ENCODE data around the gene HHATL.

The HHATL gene

GRCh38 chr3:42702066-42702951 lies at the start of gene HHATL:
Gene HHATL, minus strand, starts transcription at chr3:42702798. Its CDS starts 1,972 bp downstream, at chr3:42700826.
- DNase-seq: no peak

DNA sequence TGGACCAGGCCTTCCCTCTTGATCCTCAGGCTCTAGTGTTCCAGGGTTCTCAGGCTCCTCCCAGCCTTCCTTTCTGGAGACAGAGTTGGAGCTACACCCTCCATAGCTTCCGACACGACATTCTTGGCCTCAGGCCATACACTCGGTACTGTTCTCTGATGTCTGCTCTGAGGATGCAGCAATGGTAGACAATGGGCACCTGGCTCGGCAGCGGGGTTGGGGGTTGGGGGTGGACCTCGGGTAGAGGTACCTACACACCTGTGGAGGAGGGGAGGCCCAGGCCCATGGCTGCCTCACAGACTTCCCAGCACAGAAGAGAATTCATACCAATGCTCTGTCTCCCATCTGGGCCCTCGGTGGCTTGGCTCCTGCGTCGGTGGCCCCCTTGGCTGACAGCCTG lies 49.0 kb upstream of the HHATL start:
- DNase-seq: no peak

GRCh38 chr3:42750834-42751233 lies 48.2 kb upstream of the HHATL start:
- no peak for DNase-seq

GRCh38 chr3:42749753-42750231 lies 47.2 kb upstream of the HHATL start:
- no peak for DNase-seq

DNA sequence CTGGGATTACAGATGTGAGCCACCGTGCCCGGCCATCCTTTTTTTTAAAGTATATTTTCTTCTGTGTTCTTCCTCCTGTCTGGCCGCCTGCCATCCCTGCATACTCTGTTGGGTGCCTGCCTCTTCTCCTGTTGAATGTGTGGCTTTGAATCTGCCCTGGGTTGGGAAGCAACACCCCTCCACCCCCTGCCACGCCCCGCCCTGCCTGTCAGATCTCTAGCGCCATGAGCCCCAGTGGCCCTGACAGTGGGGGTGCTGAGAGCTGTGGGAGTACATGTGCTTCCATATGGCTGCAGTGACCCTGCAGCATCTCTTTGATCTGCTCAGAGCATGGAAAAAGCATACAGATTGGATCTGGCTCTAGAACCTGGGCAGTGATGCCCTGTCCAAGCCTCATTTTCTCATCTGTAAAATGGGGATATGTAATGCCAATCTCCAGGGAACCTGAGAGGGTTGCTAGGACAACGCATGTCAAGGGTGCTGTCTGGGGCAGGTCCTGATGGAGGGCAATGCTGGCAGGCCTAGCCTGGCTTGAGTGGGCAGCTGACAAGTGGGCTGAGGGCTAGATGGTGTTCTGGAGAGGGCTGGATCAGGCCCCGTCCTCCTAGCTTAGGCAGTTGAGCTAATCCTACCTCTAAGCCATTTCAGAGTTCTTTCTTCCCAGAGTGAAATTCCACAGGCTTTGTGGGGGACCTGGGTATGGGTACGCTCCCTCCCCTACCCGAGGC lies 46.6 kb upstream of the HHATL start:
- DNase-seq: no peak

DNA sequence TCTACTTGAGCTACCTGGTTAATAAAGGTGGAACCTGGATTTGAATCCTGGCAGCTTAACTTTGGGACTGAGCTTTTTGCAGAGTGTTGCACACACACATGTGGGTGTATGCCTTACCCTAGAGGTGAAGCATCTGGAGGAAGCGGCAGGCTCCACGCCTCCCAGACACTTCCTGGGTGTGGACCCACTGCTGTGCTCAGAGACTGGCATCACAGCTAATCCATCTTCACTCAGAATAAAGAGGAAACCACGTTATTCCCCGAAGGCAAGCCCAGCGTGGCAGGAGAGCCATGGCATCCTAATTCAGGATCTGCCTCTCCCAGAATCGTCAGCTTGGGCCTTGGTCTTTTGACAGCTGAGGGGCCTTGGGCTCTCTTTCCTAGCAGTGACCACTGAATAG lies 45.0 kb upstream of the HHATL start:
- peak in 1 of 2 experiments; percentile 22 for DNase-seq

DNA sequence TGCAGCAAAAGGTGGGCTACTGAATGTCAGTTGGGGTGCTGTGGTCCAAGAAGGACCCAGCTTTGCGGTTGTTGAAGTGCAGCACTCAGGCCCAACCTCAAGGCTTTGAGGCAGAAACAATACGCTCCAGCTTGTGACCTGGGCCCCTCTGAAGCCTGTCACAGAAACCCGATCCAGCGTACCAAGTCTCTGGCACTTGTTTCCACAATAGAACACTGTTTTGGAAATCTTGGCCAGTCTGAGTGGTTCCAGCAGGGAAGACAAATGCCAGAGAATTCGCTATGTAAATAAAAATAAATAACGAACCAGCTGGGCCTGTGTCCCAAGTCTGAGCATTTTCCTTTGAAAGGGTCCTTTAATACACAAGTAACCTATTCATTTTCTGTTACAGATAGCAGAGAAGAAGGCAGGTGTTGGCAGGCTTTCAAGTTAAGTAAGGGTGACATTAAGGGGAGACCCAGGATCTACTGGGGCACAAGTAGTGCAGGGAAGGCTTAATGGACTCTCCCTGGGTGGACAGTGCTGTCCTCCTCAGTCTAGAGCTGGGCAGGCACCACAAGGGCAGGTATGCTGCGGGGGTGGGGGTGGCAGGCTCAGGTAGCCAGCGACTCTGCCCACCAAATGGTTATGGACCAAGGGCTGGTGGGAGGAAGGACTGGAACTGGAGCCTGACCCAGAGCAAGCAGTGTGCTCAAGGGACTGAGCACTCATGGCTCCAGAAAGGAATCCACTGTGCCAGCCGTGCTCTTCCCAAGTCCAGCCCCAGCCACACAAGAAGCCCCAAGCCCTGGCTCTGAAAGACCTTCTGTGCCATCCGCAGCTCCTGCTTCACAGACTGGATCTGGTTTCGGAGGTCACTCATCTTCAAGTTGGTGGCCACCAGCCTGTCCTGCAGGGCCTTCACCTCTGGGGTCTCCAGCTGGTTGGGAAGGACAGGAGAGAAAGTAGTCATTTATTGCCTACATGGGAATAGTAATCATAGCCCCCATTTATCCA lies 44.2 kb upstream of the HHATL start:
- no peak for DNase-seq

DNA sequence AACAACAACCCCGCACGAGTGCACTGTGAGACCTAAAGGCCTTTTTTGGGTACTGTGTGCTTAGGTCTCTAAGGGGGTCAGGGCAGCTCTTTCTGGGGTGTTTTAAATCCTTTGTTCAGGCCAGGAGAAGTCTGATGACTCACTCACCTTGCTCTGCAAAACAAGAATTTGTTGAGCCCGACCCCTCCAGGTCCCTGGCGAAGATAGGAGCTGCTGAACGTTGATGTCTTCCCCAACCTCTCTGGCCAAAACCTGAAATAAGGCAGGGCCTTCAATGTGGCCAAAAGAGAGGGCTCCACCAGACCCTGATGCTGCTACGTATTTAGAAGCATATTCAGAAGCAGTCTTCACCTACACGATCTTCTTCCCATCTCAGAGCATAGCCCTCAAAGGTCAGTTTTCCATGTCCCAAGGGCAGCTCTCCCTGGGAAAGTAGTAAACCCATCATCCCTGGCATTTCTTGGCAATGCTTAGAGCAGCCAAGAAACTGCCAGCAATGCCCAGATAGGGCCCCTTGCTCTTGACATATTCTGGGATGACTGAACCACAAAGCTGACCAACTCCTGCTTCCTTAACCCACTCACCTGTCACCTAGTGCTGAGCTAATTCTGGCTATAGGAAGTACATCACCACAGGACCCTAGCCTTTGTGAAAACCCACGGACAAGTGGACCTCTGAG lies 43.3 kb upstream of the HHATL start:
- DNase-seq: no peak

- no peak for DNase-seq
Observed at GRCh38 chr3:42745291-42745745, 42.7 kb upstream of the HHATL start.

- DNase-seq: no peak
Observed at GRCh38 chr3:42743204-42743995, 40.8 kb upstream of the HHATL start.

DNA sequence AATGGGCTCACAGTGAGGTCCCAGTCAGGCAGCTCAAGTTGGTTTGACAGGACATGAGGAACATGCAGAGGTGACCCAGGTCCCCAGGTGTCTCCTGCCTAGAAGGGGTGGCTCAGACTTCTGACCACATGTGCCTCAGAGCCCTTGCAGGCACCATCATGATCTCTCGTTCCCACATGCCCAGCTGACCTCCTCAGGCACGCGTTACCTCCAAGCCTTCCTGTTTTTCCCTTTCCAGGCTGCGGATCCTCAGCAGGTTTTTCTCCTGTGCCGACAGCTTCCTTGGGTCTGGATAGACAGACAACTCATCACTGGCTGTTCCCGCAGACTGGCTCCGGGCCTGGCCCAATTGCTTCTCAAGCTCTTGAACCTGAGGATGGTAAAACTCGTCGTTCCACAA lies 40.1 kb upstream of the HHATL start:
- no peak for DNase-seq

DNA sequence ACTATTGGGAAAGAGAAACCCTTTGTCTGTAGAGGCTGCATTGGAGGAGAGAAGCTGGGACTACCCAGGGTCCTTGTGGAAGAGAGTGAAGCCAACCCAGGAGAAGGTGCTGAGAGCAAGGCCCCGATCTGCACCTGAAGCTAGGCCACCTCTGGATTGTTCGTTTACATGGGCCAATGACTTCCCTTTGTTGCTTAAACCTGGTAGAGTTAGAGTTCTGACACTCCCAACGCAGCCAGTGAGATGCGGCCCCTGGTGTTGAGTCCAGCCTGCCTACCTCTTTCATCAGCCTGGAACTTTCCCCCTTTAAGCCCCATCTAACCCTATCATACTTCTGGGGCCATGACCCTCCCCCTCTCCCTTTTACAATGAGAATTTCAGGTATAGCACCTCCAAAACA lies 39.7 kb upstream of the HHATL start:
- no peak for DNase-seq

DNA sequence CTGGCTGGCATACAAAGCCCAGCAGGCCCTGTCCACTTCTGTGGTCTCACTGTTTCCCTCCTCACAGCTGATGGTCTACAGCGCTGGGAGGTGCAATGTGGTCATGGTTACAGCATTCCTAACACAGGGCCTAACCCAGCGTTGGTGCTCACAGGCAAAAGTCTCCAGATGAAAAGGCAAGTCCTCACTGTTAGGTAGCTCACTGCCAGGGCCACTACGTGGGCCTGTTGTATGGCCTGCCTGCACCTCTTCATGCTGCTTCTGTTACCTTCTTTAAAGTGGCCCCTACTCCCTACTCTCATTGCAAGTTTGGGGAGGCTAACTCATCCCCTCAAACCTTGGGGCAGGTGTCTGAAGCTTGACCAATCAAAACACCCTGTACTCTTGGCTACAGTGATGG lies 39.2 kb upstream of the HHATL start:
- no peak for DNase-seq

GRCh38 chr3:42739401-42740158 lies 37.0 kb upstream of the HHATL start:
- no peak for DNase-seq

- no peak for DNase-seq
Observed at GRCh38 chr3:42736531-42736930, 33.9 kb upstream of the HHATL start.

DNA sequence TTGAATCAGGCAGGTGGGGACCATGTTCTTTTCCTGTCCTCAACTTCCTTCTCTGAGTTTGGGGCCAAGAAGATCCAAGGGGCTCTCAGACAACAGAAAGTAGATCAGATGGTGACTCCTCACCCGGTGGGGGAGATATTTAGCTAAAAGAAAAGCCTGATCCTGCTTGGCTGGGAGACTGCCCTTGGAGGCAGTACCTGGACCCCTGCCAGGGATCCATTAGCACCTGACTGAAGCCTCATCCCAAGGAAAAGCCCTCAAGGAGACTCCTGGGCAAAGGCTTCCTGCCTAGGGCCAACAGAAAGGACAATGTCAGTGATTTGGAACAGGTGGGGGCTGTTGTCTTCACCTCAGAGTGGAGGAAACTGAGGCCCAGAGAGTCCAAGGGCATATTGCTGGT lies 33.5 kb upstream of the HHATL start:
- no peak for DNase-seq

DNA sequence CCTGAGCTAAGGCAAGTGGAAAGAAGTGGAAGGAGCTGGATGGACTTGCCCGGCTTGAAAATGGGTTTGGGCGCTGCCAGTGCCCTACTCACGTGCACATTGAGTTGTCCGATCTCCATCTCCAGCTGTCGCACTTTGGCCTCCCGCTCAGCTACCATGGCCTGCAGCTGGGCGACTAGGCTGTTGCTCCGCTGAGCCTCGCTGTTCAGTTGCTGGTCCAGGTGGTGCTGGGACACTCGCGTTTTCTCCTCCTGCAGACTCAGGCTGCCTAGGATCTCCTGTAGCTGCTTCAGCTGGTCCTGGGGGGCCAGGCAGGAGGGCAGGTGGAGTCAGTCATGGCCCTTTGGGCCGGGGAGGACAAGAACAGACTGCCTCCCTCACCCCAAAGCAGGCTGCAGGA lies 33.0 kb upstream of the HHATL start:
- DNase-seq: no peak

GRCh38 chr3:42735019-42735418 lies 32.4 kb upstream of the HHATL start:
- DNase-seq: no peak

GRCh38 chr3:42734263-42734860 lies 31.8 kb upstream of the HHATL start:
- no peak for DNase-seq
